Left lung (tissue), 10 donors: ENCODE results near the gene ARHGAP9. TPM values are rescaled to one million over a fixed set of nuclear protein-coding genes. Genes with fewer than 3 reads are reported as not detected.

Experiments used
- ATAC-seq: fragments of 200-7000 bp; cut with Tn5 transposase; one replicate; pipeline ENCODE4 v1.9.1; 2020; ENCODE audit warnings: moderate library complexity
- DNase-seq, 4 donors: peaks; one replicate each; pipeline ENCODE4 v3.0.0-alpha.2; 2013 to 2020
- H3K27ac ChIP-seq, 2 donors: fragments of 200-600 bp; sonication (generic) in 1 of 2; one replicate each; pipeline versions ENCODE4 v1.5.0 to v1.8.0; 2020 to 2021
- H3K27me3 ChIP-seq, 2 donors: fragments of 200-600 bp; sonication (generic) in 1 of 2; one replicate each; pipeline versions ENCODE4 v1.5.0 to v1.8.0; 2020 to 2021
- H3K36me3 ChIP-seq, 2 donors: fragments of 200-600 bp; sonication (generic) in 1 of 2; one replicate each; pipeline versions ENCODE4 v1.5.0 to v1.8.0; 2020 to 2021
- H3K4me1 ChIP-seq, 2 donors: fragments of 200-600 bp; one replicate each; pipeline ENCODE4 v1.8.0; 2021
- H3K4me3 ChIP-seq, 2 donors: fragments of 200-600 bp; sonication (generic) in 1 of 2; one replicate each; pipeline versions ENCODE4 v1.5.0 to v1.8.0; 2020 to 2021; ENCODE audit warnings: mild to moderate bottlenecking in 1 of 2
- H3K9me3 ChIP-seq, 2 donors: fragments of 200-600 bp; sonication (generic) in 1 of 2; one replicate each; pipeline versions ENCODE4 v1.5.0 to v1.8.0; 2020 to 2021
- CTCF ChIP-seq, 2 donors: fragments of 200-600 bp; sonication (generic) in 1 of 2; IDR thresholded peaks; one replicate each; pipeline versions ENCODE4 v1.5.0 to v1.8.0; 2021; ENCODE audit warnings: antibody characterized with exemption in 2 of 2
- intact Hi-C, 2 donors: fragments of 100-400 bp; cut with DNase I; formaldehyde crosslinking; loops; one replicate each; pipeline versions ENCODE4 v1.11.2 to v1.14.2; 2022
- polyA plus RNA-seq, 6 donors: library from polyadenylated mRNA; unstranded; fragments of 120-200 nt; gene quantifications; one replicate each; pipeline ENCODE4 v1.2.1, GENCODE V29; 2013; ENCODE audit not compliant: insufficient read length in 6 of 6
- total RNA-seq, 2 donors: library from RNA; stranded (reverse); fragmentation: NEBNext Ultra II Directional; extraction: Animal tissue kit (Norgen Biotek cat#: 25700); gene quantifications; one replicate each; pipeline ENCODE4 v1.2.1, GENCODE V29; 2021
- donor health status: DM: no; HTN: yes; CAD: no.
- donor health status: DM: no; HTN: no; CAD: no.

Gene ARHGAP9
- total and polyA plus RNA-seq, 8 donors = 4.4 to 125 (median 5.6) TPM

- Histone ChIP-seq H3K27ac (no peak overlapping the region), H3K27me3 (peaks cover 0 to 19% of the 10 kb centered on the region in 2 donors), H3K36me3 (no peaks in the 10 kb centered on the region), H3K4me1 (no peaks in the 10 kb centered on the region), H3K4me3 (no peak overlapping the region), H3K9me3 (no peaks in the 10 kb centered on the region)
- intact Hi-C loops = loop anchor here in 1 of 2 donors (5.0 to 10.0 kb wide), 2 partner anchors 145 to 188 kb away; no protein-coding TSS in a partner anchor
- no peak for DNase-seq
- no peak for TF ChIP-seq CTCF (IDR thresholded peaks at IDR 0.05)
- ATAC-seq = peak; percentile 19
Observed at GRCh38 chr12:57452181-57452936, 27.3 kb downstream of the ARHGAP9 start.

GRCh38 chr12:57451233-57451778 lies 28.4 kb downstream of the ARHGAP9 start:
- ATAC-seq (no peak), DNase-seq (no peak)
- peaks cover 0 to 15% of the 10 kb centered on the region in 2 donors for H3K27me3 ChIP-seq
- no peaks in the 10 kb centered on the region for H3K36me3 ChIP-seq
- H3K4me1 ChIP-seq = no peaks in the 10 kb centered on the region
- no peaks in the 10 kb centered on the region for H3K9me3 ChIP-seq
- no peak overlapping the region for H3K4me3 ChIP-seq
- no peak for TF ChIP-seq CTCF (IDR thresholded peaks at IDR 0.05)
- H3K27ac ChIP-seq = no peak overlapping the region
- intact Hi-C loops = loop anchor here in 1 of 2 donors (5.0 to 10.0 kb wide), 2 partner anchors 144 to 187 kb away; no protein-coding TSS in a partner anchor

- intact Hi-C loops = loop anchor here in 1 of 2 donors (5.0 to 10.0 kb wide), 2 partner anchors 143 to 185 kb away; no protein-coding TSS in a partner anchor
- Histone ChIP-seq H3K9me3 (no peaks in the 10 kb centered on the region), H3K27ac (no peak overlapping the region), H3K27me3 (peaks cover 0 to 2% of the 10 kb centered on the region in 2 donors), H3K36me3 (no peaks in the 10 kb centered on the region), H3K4me3 (no peak overlapping the region), H3K4me1 (no peaks in the 10 kb centered on the region)
- TF ChIP-seq CTCF (IDR thresholded peaks at IDR 0.05) = no peak
- ATAC-seq = no peak
- no peak for DNase-seq
Observed at GRCh38 chr12:57450057-57450456, 29.6 kb downstream of the ARHGAP9 start.

- Histone ChIP-seq H3K4me3 (no peak overlapping the region), H3K27ac (no peak overlapping the region), H3K4me1 (no peaks in the 10 kb centered on the region), H3K27me3 (no peaks in the 10 kb centered on the region), H3K9me3 (no peaks in the 10 kb centered on the region), H3K36me3 (no peaks in the 10 kb centered on the region)
- no peak for TF ChIP-seq CTCF (IDR thresholded peaks at IDR 0.05)
- intact Hi-C loops = no loop called here
- DNase-seq = no peak
- ATAC-seq = no peak
Observed at GRCh38 chr12:57449375-57449774, 30.3 kb downstream of the ARHGAP9 start.

GRCh38 chr12:57448669-57449068 lies 31.0 kb downstream of the ARHGAP9 start:
- ATAC-seq = no peak
- Histone ChIP-seq H3K27me3 (no peaks in the 10 kb centered on the region), H3K9me3 (no peaks in the 10 kb centered on the region), H3K27ac (no peak overlapping the region), H3K4me3 (no peak overlapping the region), H3K4me1 (no peaks in the 10 kb centered on the region), H3K36me3 (no peaks in the 10 kb centered on the region)
- no peak for DNase-seq
- intact Hi-C loops = no loop called here
- TF ChIP-seq CTCF (IDR thresholded peaks at IDR 0.05) = no peak
